ENCODE results near the gene MCM9.

DNA sequence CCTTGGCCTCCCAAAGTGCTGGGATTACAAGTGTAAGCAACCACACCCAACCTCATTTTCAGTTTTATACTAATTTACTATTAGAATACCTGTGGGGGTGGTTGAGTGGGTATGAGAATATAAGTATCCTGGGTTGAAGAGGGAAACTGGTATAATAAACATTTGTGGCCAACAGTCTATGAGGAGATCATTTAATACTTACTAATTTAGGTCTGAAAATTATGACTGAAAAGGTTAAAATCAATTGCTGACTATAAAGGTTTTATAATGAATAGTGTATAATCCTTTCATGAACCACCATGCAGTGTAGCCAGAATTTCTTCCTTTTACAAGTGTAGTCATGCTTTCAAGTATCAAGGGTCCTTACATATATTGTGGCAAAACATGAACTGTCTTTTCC is 29.9 kb downstream of the MCM9 start:
- TF ChIP-seq, protein P1, sequence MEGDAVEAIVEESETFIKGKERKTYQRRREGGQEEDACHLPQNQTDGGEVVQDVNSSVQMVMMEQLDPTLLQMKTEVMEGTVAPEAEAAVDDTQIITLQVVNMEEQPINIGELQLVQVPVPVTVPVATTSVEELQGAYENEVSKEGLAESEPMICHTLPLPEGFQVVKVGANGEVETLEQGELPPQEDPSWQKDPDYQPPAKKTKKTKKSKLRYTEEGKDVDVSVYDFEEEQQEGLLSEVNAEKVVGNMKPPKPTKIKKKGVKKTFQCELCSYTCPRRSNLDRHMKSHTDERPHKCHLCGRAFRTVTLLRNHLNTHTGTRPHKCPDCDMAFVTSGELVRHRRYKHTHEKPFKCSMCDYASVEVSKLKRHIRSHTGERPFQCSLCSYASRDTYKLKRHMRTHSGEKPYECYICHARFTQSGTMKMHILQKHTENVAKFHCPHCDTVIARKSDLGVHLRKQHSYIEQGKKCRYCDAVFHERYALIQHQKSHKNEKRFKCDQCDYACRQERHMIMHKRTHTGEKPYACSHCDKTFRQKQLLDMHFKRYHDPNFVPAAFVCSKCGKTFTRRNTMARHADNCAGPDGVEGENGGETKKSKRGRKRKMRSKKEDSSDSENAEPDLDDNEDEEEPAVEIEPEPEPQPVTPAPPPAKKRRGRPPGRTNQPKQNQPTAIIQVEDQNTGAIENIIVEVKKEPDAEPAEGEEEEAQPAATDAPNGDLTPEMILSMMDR (IDR thresholded peaks at IDR 0.05; ENCODE audit: low read depth, low read length): no peak
- no peak for TF ChIP-seq EZH2phosphoT487 (IDR thresholded peaks at IDR 0.05; ENCODE audit: low read depth)
